GM21360 (cell line): Measurements from ENCODE around the gene SPEM2.
"Not testable (repeated sequence)": the region's sequence is repeated elsewhere in the genome, so short reads cannot be mapped to it uniquely, and the experiment has no call there.

ENCODE experiments used
- ATAC-seq: cut with Tn5 transposase; IDR thresholded peaks from one replicate; pipeline ENCODE4 v1.9.1; 2021; ENCODE audit warnings: mild to moderate bottlenecking, moderate library complexity; ENCODE audit not compliant: unreplicated experiment

SPEM2 gene

GRCh38 chr17:7468804-7469389 lies 43.5 kb downstream of the SPEM2 start:
- ATAC-seq, result no peak

- not testable (repeated sequence) for ATAC-seq
These were observed 44.4 kb downstream of the SPEM2 start for GRCh38 chr17:7469843-7470242.

- ATAC-seq, result not testable (repeated sequence)
These were observed 45.1 kb downstream of the SPEM2 start for GRCh38 chr17:7470457-7470973.

DNA sequence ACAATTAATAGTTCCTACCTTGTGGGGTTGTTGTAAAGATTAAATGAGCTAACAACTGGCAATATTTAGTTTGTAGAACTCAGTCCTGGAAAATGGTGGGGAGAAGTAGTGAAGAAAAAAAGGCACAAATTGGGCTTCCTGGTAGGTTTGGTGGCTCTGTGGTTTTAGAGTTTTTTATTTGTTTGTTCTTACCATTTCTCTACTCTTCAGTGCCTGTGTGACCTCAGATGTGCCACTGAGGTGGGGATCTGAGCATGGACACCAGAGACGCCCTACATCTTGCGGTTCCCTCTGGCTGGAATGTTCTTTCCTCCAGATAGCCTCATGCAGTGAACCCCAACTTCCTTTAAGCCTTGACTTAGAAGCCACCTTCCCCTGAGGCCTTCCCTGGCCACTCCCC lies 46.3 kb downstream of the SPEM2 start:
- no peak for ATAC-seq

- not testable (repeated sequence) for ATAC-seq
These were observed 49.4 kb downstream of the SPEM2 start for GRCh38 chr17:7474767-7475166.

GRCh38 chr17:7475764-7476422 lies 50.5 kb downstream of the SPEM2 start:
- ATAC-seq, result no peak

DNA sequence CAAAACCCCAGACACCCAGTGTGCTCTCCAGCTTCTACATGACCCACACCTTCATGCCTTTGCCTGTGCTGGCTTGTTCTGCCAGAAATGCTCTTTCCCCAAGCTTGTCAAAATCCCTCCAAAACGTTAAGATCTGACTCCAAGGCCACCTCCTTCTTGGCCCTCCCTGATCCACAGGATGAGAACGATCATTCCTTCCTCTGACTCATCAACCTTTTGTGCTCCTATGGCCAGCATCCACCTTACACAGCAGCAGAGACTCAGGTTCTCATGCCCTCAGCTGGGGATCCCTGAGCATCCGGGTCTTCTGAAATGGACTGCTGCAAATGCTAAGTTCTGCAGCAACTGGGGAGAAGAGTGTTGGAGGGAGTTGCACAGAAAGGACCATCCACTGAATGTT lies 51.1 kb downstream of the SPEM2 start:
- ATAC-seq, result no peak

DNA sequence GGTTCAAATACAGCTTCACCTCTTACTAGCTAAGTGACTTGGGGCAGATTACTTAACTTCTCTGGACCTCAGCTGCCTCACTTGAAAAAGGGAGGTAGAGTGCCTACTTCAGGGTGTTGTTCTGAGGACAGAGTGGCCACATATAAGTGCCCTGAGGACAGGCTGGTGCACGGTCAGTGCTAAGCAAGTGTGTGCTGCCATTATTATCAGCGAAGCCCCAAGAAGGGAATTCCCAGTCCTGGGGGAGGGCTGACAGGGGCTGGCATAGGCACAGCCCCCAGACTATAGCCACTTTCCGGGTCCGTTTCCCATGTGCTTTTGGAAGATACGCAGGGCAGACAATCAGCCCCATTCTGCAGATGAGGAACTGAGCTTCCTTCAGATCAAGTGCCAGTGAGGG lies 51.5 kb downstream of the SPEM2 start:
- no peak for ATAC-seq
